Amniotic stem cell (primary cell): ENCODE measurements around the gene PEMT.

ENCODE experiments used
- DNase-seq: peaks from one replicate; lab custom pipeline; 2025; lab: John Stamatoyannopoulos, UW

PEMT gene

GRCh38 chr17:17553217-17554195 lies 38.0 kb downstream of the PEMT start:
- DNase-seq, result no peak

GRCh38 chr17:17552351-17553216 lies 38.9 kb downstream of the PEMT start:
- DNase-seq, result no peak

DNA sequence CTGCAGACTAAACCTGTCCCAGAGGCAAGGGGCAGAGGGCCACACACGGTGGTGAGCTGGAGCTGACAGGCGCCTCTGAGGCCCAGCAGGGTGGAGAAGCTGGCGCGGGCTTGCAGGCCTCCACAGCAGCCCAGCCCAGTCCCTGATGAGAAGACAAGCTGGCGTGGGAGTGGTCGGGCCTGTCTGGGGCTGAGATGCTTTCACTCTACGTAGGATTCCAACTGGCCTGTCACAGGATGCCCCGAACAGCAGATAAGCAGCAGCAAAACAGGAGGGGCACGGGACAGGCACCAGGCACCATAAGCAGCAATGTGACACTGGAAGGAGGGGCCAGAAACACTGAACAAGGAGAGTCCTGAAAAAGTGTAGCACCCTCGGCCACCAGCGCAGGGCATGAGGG lies 40.1 kb downstream of the PEMT start:
- no peak for DNase-seq

GRCh38 chr17:17549732-17550366 lies 41.7 kb downstream of the PEMT start:
- DNase-seq, result no peak

GRCh38 chr17:17548044-17548443 lies 43.5 kb downstream of the PEMT start:
- no peak for DNase-seq

DNA sequence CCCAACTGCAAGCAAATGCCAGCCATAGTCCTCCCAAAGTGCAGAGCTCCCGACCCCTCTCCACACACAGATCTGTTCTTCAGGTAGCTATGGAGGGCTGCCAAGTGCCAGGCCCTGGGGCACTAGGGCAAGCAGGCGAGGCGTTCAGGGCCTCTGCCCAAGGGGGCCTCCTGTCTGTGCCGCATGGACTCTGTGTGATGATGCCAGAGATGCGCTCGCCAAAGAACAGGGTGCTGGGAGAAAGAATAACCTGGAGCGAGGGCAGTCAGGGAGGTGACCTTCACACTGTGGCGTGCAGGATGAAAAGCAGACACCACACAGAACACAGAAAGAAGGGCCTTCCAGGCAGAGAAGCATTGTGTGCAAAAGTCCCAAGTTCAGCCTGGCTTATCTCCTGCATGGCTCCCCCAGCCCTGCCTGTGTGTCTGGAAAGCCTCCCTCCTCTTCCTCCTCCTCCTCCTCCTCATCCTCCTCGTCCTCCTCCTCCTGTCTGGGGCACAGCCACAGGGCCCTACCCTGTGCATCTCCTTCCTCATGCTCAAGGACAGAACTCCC lies 44.2 kb downstream of the PEMT start:
- DNase-seq, result no peak

DNA sequence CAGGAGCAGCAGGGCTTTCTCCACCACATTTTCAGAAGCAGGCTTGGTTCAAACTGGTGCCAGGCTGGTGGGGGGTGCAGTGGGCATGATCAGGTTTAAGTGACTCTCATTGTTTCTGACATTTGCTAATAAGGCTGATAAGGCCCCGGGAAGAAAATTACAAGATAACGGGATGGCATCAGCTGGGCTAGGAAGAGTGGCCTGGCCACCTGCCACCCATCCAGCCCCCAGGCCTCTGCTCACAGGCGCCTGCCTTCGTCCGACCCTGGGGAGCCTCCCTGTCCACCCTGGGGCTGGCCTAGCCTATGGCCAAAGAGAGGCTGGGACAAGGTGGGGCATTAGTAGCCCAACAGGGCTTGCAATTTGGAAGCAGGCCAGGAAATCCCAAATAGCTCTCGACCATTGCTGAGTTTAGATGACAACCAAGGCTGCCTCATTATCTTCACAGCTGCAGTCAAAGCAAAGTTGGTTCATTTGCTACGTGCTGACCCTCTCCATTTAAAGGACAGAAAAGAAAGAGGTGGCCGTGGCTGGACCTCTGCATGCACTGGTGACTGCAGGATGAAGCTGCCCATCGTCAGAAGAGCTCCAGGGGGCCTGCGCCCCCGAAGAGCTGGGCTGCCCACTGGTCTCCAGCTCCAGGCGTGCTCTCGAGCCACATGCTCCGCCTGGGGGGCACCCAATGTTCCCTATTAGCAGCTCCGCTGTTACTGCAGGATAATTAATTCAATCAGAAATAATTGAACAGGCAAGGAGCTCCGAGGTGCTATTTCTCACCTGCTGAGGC lies 44.9 kb downstream of the PEMT start:
- no peak for DNase-seq

DNA sequence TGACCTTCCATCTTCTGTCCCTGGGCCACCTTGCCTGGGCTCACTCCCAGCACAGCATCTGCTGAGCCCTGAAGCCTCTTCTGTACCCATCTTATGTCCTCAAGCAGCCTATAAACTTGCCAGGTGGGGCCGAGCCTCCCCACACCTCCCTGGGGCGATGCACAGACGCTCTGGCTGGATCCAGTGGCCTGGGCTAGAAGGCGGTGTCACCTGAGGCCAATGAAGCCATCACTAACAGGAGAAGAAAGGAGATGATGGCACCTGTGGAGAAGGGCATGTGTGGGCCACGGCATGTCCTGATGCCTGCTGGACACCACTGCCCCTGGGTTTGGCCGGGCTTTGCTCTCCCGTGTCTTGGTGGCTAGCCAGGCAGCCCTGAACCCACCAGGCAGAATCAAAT lies 45.5 kb downstream of the PEMT start:
- DNase-seq, result no peak

GRCh38 chr17:17545031-17545820 lies 46.3 kb downstream of the PEMT start:
- DNase-seq, result peak; percentile 13

- DNase-seq, result no peak
Measured at GRCh38 chr17:17542906-17543635, 48.4 kb downstream of the PEMT start.

DNA sequence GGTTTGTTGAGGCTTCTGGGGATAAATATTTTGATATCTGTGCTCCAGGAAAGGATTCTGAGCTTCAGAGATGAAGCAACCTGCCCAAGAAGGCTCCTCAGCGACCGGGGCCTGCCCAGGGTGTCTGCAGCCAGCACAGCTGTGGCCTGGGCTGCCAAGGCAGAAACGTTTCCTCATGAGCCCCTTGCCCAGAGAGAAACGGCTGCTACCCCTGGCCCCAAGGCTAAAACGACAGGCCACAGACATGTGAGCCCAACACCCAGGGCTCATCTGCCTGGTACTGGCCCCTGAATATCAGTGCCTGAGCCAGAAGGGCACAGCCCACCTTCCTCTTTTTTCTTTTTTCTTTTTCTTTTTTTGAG lies 49.9 kb downstream of the PEMT start:
- no peak for DNase-seq

DNA sequence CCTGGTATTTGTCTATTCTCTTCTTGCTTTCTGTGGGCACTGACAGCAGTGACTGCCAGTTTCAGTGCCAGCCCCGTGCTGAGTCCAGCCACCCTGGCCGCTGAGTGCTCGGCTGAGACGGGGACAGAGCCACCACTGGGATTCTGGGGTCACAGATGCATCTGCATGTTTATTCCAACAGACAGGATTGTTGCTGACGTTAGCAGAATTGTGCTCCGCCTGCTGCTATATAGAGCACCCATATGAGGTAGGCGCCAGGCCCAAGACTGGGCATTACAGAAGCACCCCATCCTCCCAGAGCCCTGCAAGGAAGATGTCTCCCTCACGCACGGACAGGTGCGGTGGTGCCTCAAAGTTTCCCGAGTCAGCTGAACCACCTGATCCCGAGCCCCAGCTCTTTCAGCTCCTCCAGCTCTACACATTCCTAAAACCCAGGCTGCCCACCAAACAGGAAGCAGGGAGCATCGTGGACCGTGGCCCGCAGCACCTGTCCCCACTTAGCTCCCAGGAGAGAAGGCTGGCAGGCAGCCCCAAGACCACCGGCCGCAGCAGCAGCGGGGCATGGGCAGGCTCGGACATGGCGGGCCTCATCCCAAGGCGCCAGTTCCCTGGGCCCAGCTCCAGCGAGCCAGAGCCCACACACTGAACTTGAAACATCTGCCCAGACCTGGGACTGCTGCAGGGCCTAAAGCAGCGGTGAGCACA lies 50.4 kb downstream of the PEMT start:
- DNase-seq, result no peak

GRCh38 chr17:17540278-17540906 lies 51.1 kb downstream of the PEMT start:
- DNase-seq, result no peak

- no peak for DNase-seq
Measured at GRCh38 chr17:17539591-17539990, 51.9 kb downstream of the PEMT start.

DNA sequence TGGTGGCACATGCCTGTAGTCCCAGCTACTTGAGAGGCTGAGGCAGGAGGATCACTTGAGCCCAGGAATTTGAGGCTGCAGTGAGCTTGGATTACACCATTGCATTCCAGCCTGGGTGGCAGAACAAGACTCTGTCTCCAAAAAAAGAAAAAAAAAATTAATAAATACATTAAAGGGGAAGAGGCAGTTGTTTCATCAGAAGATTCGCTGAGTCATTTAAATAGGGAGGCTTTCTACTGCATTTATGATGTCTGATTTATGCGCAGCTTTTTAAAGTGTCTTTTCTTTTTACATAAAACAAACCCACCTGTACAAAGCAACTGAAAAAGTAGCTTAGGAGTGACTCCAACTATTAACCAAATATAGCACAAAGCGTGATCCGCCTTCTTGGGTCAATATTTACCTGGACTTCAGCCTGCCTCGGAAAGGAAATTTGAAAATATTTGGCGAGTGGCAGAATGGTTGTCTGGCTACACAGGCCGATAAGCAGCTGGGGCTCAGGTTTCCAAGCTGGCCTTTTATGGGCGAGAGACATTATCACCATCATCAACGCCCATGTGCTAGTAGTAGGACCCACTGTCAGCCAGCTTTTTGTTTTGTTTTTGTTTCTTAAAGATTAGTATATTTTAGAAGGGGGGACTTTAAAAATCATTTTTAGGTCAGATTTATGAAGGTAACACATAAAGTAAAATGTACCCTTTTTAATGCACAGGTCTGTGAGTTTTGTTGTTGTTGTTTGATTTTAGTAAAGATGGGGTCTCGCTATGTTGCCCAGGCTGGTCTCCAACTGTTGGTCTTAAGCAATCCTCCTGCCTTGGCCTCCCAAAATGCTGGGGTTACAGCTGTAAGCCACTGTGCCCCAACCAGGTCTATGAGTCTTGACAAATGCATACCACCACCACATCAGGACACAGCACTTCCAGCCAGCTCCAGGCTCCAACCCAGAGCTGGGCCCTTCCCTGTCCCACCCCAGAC lies 52.8 kb downstream of the PEMT start:
- no peak for DNase-seq

DNA sequence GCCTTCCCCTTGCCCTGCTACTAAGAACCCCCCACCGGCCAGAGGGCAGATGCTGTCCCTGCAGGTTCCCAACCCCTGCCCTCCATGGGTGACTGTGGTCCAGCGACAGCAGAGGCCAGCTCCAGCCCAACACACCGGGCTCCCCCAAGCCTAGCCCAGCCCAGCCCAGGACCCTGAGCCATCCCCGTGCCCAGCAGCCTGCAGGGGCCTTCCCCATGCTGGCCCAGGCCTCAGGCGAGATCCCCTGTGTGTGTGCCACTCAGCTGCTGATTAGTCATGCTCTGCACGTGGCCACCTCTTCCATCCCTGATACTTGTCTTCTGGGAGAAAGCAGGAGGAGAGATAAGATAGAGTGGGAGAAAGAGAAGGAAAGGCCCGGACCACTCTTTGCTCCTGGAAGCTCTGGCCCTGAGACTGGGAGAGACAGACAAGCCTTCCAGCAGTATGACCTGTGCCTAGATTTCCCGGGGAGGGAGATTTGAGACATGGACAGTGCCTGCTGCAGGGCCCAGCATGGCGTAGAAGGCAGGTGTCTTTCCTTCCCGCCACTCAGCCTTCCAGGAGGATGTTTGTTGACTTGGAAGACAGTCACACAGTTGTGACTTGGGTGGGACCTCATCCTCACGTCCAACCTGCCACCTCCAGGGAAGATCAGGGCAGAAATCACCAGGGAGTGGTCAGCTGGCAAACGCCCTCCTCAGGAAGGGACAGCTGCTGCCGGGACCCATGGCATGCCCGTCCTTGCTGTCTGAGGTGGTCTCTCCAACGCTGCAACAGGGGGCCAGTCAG lies 54.0 kb downstream of the PEMT start:
- no peak for DNase-seq

DNA sequence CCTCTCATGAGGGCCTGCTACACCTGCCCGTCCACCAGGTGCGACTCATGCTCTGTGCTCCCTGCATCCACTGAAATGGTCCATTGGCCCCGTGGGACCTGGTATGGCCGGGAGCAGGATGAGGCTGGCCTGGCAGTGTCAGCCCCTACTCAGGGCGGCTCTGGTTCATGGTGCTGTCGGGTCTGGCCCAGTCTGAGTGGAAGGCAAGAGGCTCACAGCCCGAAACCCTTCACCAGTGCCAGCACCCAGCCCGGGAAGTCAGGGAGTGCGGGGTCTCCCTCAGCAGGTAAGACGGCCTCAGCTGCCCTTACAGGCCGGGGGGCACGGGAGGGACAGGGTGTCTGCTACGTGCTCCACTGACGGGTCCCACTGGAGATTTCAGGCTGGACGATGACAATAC lies 54.8 kb downstream of the PEMT start:
- DNase-seq, result no peak
